Fibroblast of lung (primary cell): Measurements from ENCODE around the gene CTNNA2. TPM values are rescaled to one million over a fixed set of nuclear protein-coding genes. Genes with fewer than 3 reads are reported as not detected.

Experiments used
- DNase-seq, 2 donors: peaks; one replicate each; pipeline versions ENCODE4 v3.0.0 to v3.0.0-alpha.2; 2010; ENCODE audit warnings: low read depth in 2 of 2
- H2AFZ ChIP-seq: 2 replicates; pipeline ENCODE4 v1.5.1; 2012; ENCODE audit warnings: low read length, control low read depth, inconsistent platforms
- H3K27ac ChIP-seq: 2 replicates; pipeline ENCODE4 v1.5.1; 2011; ENCODE audit warnings: low read length, control low read depth; ENCODE audit not compliant: insufficient read depth
- H3K27me3 ChIP-seq: 2 replicates; pipeline ENCODE4 v1.5.1; 2011; ENCODE audit warnings: mild to moderate bottlenecking, low read length; ENCODE audit not compliant: control insufficient read depth, insufficient read depth
- H3K36me3 ChIP-seq: 2 replicates; pipeline ENCODE4 v1.5.1; 2011; ENCODE audit warnings: low read length; ENCODE audit not compliant: control insufficient read depth, insufficient read depth
- H3K4me1 ChIP-seq: 2 replicates; pipeline ENCODE4 v1.5.1; 2011; ENCODE audit warnings: low read length; ENCODE audit not compliant: control insufficient read depth, insufficient read depth; ENCODE audit errors: extremely low read depth
- H3K4me2 ChIP-seq: 2 replicates; pipeline ENCODE4 v1.5.1; 2011; ENCODE audit warnings: low read length, control low read depth; ENCODE audit not compliant: insufficient read depth; ENCODE audit errors: extremely low read depth
- H3K4me3 ChIP-seq, 4 experiments: fragments of 200-600 bp in 1 of 4; sonication (generic) in 1 of 4; replicated peaks in 1 of 4; 2 replicates each; pipeline ENCODE4 v1.5.1; 2011 to 2016; ENCODE audit warnings: low read length in 4 of 4, low read depth in 3 of 4, mild to moderate bottlenecking in 3 of 4, control low read depth in 2 of 4, inconsistent platforms in 1 of 4, mixed read lengths in 1 of 4; ENCODE audit not compliant: insufficient read depth in 1 of 4; ENCODE audit errors: control extremely low read depth in 1 of 4
- H3K79me2 ChIP-seq: 2 replicates; pipeline ENCODE4 v1.5.1; 2012; ENCODE audit warnings: mild to moderate bottlenecking, low read length, inconsistent platforms; ENCODE audit not compliant: control insufficient read depth, insufficient read depth
- H3K9ac ChIP-seq: 2 replicates; pipeline ENCODE4 v1.5.1; 2011; ENCODE audit warnings: mild to moderate bottlenecking, low read length, control low read depth; ENCODE audit not compliant: insufficient read depth
- H3K9me3 ChIP-seq: 2 replicates; pipeline ENCODE4 v1.5.1; 2012; ENCODE audit warnings: low read depth, low read length; ENCODE audit not compliant: control insufficient read depth, insufficient read depth
- H4K20me1 ChIP-seq: 2 replicates; pipeline ENCODE4 v1.5.1; 2011; ENCODE audit warnings: low read length; ENCODE audit not compliant: control insufficient read depth, insufficient read depth; ENCODE audit errors: extremely low read depth
- EZH2 ChIP-seq: IDR thresholded peaks from 2 replicates; pipeline ENCODE4 v1.5.1; 2012; ENCODE audit warnings: low read length, control low read depth, mild to moderate bottlenecking; ENCODE audit errors: missing control alignments
- polyA plus RNA-seq, 2 donors: library from polyadenylated mRNA; depleted of rRNA in 1 of 2; stranded (reverse) in 1 of 2; unstranded in 1 of 2; fragments of >200 nt; gene quantifications; 2 replicates each; pipeline ENCODE4 v1.2.1, GENCODE V29; 2011 to 2012; ENCODE audit warnings: missing spikeins in 1 of 2
- total RNA-seq: library from RNA; depleted of rRNA; stranded (reverse); fragments of >200 nt; gene quantifications from 2 replicates; pipeline ENCODE4 v1.2.1, GENCODE V29; 2014
- TF ChIP-seq, protein P1 (sequence below), 2 donors: IDR thresholded peaks in 1 of 2; conservative IDR thresholded peaks in 1 of 2; 1 replicate in 1 of 2; 2 replicates in 1 of 2; pipeline ENCODE4 v1.5.1; 2011 to 2012; ENCODE audit warnings: low read length in 2 of 2, control low read depth in 1 of 2, inconsistent platforms in 1 of 2, low read depth in 1 of 2, mild to moderate bottlenecking in 1 of 2

Gene CTNNA2
- total and polyA plus RNA-seq, 2 donors (not counting 1 experiment from before 2014, with no cell fraction given), result not detected

- no peak for TF ChIP-seq EZH2
- TF ChIP-seq, protein P1, sequence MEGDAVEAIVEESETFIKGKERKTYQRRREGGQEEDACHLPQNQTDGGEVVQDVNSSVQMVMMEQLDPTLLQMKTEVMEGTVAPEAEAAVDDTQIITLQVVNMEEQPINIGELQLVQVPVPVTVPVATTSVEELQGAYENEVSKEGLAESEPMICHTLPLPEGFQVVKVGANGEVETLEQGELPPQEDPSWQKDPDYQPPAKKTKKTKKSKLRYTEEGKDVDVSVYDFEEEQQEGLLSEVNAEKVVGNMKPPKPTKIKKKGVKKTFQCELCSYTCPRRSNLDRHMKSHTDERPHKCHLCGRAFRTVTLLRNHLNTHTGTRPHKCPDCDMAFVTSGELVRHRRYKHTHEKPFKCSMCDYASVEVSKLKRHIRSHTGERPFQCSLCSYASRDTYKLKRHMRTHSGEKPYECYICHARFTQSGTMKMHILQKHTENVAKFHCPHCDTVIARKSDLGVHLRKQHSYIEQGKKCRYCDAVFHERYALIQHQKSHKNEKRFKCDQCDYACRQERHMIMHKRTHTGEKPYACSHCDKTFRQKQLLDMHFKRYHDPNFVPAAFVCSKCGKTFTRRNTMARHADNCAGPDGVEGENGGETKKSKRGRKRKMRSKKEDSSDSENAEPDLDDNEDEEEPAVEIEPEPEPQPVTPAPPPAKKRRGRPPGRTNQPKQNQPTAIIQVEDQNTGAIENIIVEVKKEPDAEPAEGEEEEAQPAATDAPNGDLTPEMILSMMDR (conservative IDR thresholded peaks at IDR 0.05 in 1 of 2, IDR thresholded peaks at IDR 0.05 in 1 of 2; ENCODE audit: low read depth in 1 of 2, low read length in 2 of 2), result no peak
- Histone ChIP-seq H3K4me2 (no peak overlapping the region), H3K27ac (no peak overlapping the region), H3K9me3 (no peaks in the 10 kb centered on the region), H3K27me3 (no peaks in the 10 kb centered on the region), H4K20me1 (no peaks in the 10 kb centered on the region), H2AFZ (no peak overlapping the region), H3K79me2 (no peaks in the 10 kb centered on the region), H3K9ac (no peak overlapping the region), H3K36me3 (no peaks in the 10 kb centered on the region), H3K4me3 (no peak overlapping the region), H3K4me1 (no peaks in the 10 kb centered on the region)
- DNase-seq, result no peak
These were observed 680.7 kb downstream of the CTNNA2 start for GRCh38 chr2:80193566-80193965.

GRCh38 chr2:80195034-80195433 lies 682.2 kb downstream of the CTNNA2 start:
- H3K9ac ChIP-seq, result no peak overlapping the region
- no peaks in the 10 kb centered on the region for H4K20me1 ChIP-seq
- H3K27ac ChIP-seq, result no peak overlapping the region
- no peak overlapping the region for H3K4me3 ChIP-seq
- H3K4me2 ChIP-seq, result no peak overlapping the region
- H3K4me1 ChIP-seq, result no peaks in the 10 kb centered on the region
- no peaks in the 10 kb centered on the region for H3K9me3 ChIP-seq
- TF ChIP-seq EZH2, result no peak
- TF ChIP-seq, protein P1 (conservative IDR thresholded peaks at IDR 0.05 in 1 of 2, IDR thresholded peaks at IDR 0.05 in 1 of 2; ENCODE audit: low read depth in 1 of 2, low read length in 2 of 2), result no peak
- no peak for DNase-seq
- no peaks in the 10 kb centered on the region for H3K79me2 ChIP-seq
- no peaks in the 10 kb centered on the region for H3K36me3 ChIP-seq
- H2AFZ ChIP-seq, result no peak overlapping the region
- H3K27me3 ChIP-seq, result no peaks in the 10 kb centered on the region

DNA sequence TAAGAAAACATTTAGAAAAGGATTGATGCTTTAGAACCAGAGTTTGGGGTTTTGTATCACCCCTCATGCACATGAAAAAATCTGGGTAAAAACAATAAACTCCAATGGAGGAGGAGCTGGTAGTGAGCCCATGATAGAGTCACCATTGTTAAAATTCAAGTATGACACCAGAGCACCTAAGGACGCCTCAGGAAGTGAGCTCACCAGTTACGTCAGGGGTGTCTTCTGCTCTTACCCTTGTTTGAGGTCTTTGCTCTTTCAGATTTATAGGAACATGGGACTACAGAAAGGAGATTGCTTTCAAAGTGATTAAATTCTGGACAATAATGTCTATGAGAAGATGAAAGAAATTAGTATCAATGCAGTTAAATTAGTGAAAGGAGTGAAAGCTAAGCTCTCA lies 685.2 kb downstream of the CTNNA2 start:
- Histone ChIP-seq H3K4me2 (no peak overlapping the region), H3K9me3 (no peaks in the 10 kb centered on the region), H3K36me3 (no peaks in the 10 kb centered on the region), H3K79me2 (no peaks in the 10 kb centered on the region), H3K4me3 (no peak overlapping the region), H2AFZ (no peak overlapping the region), H3K27ac (no peak overlapping the region), H4K20me1 (no peaks in the 10 kb centered on the region), H3K4me1 (no peaks in the 10 kb centered on the region), H3K27me3 (no peaks in the 10 kb centered on the region), H3K9ac (no peak overlapping the region)
- no peak for DNase-seq
- TF ChIP-seq, protein P1 (conservative IDR thresholded peaks at IDR 0.05 in 1 of 2, IDR thresholded peaks at IDR 0.05 in 1 of 2; ENCODE audit: low read depth in 1 of 2, low read length in 2 of 2), result no peak
- no peak for TF ChIP-seq EZH2
